ENCODE results near the gene POU2F3. TPM values are rescaled to one million over a fixed set of nuclear protein-coding genes. Genes with fewer than 3 reads are reported as not detected.

POU2F3 gene
- polyA plus RNA-seq, 1 donor (not counting 4 experiments of a cell fraction or from before 2014, with no cell fraction given) = 0.96 TPM

- Histone ChIP-seq H3K9me3 (ENCODE audit: control insufficient read depth, low read depth, low read length) (no peaks in the 10 kb centered on the region), H3K4me2 (ENCODE audit: control insufficient read depth, extremely low read depth, insufficient read depth, low read depth, low read length) (no peak overlapping the region), H3K36me3 (ENCODE audit: control insufficient read depth in 2 of 2, extremely low read depth in 1 of 2, insufficient read depth in 2 of 2, low read length in 2 of 2) (no peaks in the 10 kb centered on the region), H3K9ac (ENCODE audit: control insufficient read depth, extremely low read depth, insufficient read depth, low read length) (no peak overlapping the region), H4K20me1 (ENCODE audit: control insufficient read depth, extremely low read depth, insufficient read depth, low read length) (peaks cover 11% of the 10 kb centered on the region), H3K27ac (ENCODE audit: control insufficient read depth, insufficient read depth, low read length) (no peak overlapping the region), H3K79me2 (ENCODE audit: control insufficient read depth, insufficient read depth, low read length) (peaks cover 44% of the 10 kb centered on the region), H3K9me1 (ENCODE audit: control insufficient read depth, extremely low read depth, insufficient read depth, low read length) (peaks cover 3% of the 10 kb centered on the region), H3K4me3 (ENCODE audit: control insufficient read depth in 2 of 3, extremely low read depth in 1 of 3, insufficient read depth in 2 of 3, low read depth in 1 of 3, low read length in 3 of 3) (no peak overlapping the region), H3K4me1 (ENCODE audit: control insufficient read depth, extremely low read depth, insufficient read depth, low read length) (peaks cover 11% of the 10 kb centered on the region), H2AFZ (ENCODE audit: control insufficient read depth, low read length) (no peak overlapping the region), H3K27me3 (ENCODE audit: control insufficient read depth, extremely low read depth, insufficient read depth, low read length) (no peaks in the 10 kb centered on the region)
- dilution Hi-C loops (cut with MboI; ENCODE audit: extremely low pct_ligation_motif_present, low sequenced_read_pairs) = no loop called here
- FAIRE-seq (no peak), DNase-seq (ENCODE audit: low read depth, low spot score) (no peak)
- TF ChIP-seq CTCF (optimal IDR thresholded peaks at IDR 0.05 in 1 of 3, IDR thresholded peaks at IDR 0.05 in 1 of 3, conservative IDR thresholded peaks at IDR 0.05 in 1 of 3; ENCODE audit: extremely low read depth in 1 of 3, insufficient read depth in 2 of 3, low read length in 3 of 3) (no peak), EZH2 (IDR thresholded peaks at IDR 0.05; ENCODE audit: low read length) (no peak)
Observed at GRCh38 chr11:120358729-120359128, 118.8 kb downstream of the POU2F3 start.

- H4K20me1 ChIP-seq (ENCODE audit: control insufficient read depth, extremely low read depth, insufficient read depth, low read length) = peaks cover 11% of the 10 kb centered on the region
- no peak overlapping the region for H3K27ac ChIP-seq (ENCODE audit: control insufficient read depth, insufficient read depth, low read length)
- H3K4me2 ChIP-seq (ENCODE audit: control insufficient read depth, extremely low read depth, insufficient read depth, low read depth, low read length) = no peak overlapping the region
- H3K9ac ChIP-seq (ENCODE audit: control insufficient read depth, extremely low read depth, insufficient read depth, low read length) = no peak overlapping the region
- H3K9me3 ChIP-seq (ENCODE audit: control insufficient read depth, low read depth, low read length) = no peaks in the 10 kb centered on the region
- no peak overlapping the region for H3K4me3 ChIP-seq (ENCODE audit: control insufficient read depth in 2 of 3, extremely low read depth in 1 of 3, insufficient read depth in 2 of 3, low read depth in 1 of 3, low read length in 3 of 3)
- FAIRE-seq (no peak), DNase-seq (ENCODE audit: low read depth, low spot score) (no peak)
- H2AFZ ChIP-seq (ENCODE audit: control insufficient read depth, low read length) = no peak overlapping the region
- peaks cover 48% of the 10 kb centered on the region for H3K79me2 ChIP-seq (ENCODE audit: control insufficient read depth, insufficient read depth, low read length)
- no peaks in the 10 kb centered on the region for H3K9me1 ChIP-seq (ENCODE audit: control insufficient read depth, extremely low read depth, insufficient read depth, low read length)
- TF ChIP-seq CTCF (optimal IDR thresholded peaks at IDR 0.05 in 1 of 3, IDR thresholded peaks at IDR 0.05 in 1 of 3, conservative IDR thresholded peaks at IDR 0.05 in 1 of 3; ENCODE audit: extremely low read depth in 1 of 3, insufficient read depth in 2 of 3, low read length in 3 of 3) (no peak), EZH2 (IDR thresholded peaks at IDR 0.05; ENCODE audit: low read length) (no peak)
- H3K36me3 ChIP-seq (ENCODE audit: control insufficient read depth in 2 of 2, extremely low read depth in 1 of 2, insufficient read depth in 2 of 2, low read length in 2 of 2) = no peaks in the 10 kb centered on the region
- H3K27me3 ChIP-seq (ENCODE audit: control insufficient read depth, extremely low read depth, insufficient read depth, low read length) = no peaks in the 10 kb centered on the region
- dilution Hi-C loops (cut with MboI; ENCODE audit: extremely low pct_ligation_motif_present, low sequenced_read_pairs) = no loop called here
- peaks cover 5% of the 10 kb centered on the region for H3K4me1 ChIP-seq (ENCODE audit: control insufficient read depth, extremely low read depth, insufficient read depth, low read length)
Observed at GRCh38 chr11:120363436-120363835, 123.5 kb downstream of the POU2F3 start.

Data from keratinocyte (primary cell).